ENCODE measurements around the gene PTPN23. TPM values are rescaled to one million over a fixed set of nuclear protein-coding genes. Genes with fewer than 3 reads are reported as not detected.

Gene PTPN23
- total RNA-seq, 6 experiments from 2014 or later = 43.1 to 50.0 (median 48.6) TPM

- H3K27me3 Mint-ChIP-seq (ENCODE audit: insufficient read depth) = peaks cover 18% of the 10 kb centered on the region
- H3K4me3 Mint-ChIP-seq = no peak overlapping the region; the same call in 1 of the 2 replicates
- TF ChIP-seq, protein P1, sequence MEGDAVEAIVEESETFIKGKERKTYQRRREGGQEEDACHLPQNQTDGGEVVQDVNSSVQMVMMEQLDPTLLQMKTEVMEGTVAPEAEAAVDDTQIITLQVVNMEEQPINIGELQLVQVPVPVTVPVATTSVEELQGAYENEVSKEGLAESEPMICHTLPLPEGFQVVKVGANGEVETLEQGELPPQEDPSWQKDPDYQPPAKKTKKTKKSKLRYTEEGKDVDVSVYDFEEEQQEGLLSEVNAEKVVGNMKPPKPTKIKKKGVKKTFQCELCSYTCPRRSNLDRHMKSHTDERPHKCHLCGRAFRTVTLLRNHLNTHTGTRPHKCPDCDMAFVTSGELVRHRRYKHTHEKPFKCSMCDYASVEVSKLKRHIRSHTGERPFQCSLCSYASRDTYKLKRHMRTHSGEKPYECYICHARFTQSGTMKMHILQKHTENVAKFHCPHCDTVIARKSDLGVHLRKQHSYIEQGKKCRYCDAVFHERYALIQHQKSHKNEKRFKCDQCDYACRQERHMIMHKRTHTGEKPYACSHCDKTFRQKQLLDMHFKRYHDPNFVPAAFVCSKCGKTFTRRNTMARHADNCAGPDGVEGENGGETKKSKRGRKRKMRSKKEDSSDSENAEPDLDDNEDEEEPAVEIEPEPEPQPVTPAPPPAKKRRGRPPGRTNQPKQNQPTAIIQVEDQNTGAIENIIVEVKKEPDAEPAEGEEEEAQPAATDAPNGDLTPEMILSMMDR (IDR thresholded peaks at IDR 0.05) = peak; percentile 47
- H3K9me3 Mint-ChIP-seq = no peaks in the 10 kb centered on the region
- H3K36me3 Mint-ChIP-seq (ENCODE audit: low read depth) = peaks cover 11% of the 10 kb centered on the region
- H3K27ac Mint-ChIP-seq = no peak overlapping the region
- peaks cover 17% of the 10 kb centered on the region for H3K4me1 Mint-ChIP-seq (ENCODE audit: low read depth)
- no peak for DNase-seq
Measured at GRCh38 chr3:47418167-47419082, 37.6 kb downstream of the PTPN23 start.

DNA sequence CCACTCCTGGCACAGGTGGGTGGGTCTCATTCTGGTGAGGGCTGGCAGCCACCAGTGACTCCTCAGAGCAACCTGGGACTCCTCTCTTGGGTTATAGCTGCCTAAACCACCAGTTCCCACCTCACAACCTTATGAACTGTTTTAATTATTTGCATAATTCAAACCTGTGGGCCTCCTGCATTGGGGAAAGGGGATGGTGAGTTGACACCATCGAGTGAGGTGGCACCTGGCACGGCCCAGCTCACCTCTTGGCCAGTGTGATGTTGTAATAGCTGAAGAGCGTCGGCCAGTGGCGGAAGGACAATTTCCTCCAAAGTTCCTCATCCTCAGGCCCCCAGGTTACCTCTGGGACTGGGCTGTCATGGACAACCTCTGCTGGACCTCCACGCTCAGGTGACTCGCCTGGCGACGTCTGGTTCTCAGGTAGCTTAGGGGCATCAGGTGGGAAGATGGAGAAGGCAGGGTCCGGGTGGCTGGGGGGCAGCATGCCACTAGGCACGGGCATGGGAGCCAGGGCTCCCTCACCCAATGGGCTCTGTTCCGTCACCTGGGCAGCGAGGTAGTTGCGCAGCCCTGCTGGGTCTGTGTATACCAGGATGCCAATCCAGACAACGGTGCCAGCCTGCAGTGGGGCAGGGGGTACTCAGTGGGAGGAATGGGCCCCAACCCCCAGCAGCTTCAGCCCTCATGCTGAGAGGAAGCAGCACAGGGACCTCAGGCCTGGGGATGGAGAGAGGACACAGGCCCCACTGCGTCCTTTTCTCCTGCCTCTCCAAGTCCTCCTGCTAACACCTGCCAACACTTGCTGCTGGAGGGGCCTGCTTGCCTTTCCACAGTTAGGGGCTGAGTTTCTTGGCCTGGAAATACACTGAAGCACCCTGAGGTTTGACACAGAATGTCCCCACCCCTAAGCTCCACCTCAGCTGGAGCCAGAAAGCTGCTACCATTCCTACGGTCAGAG is 38.5 kb downstream of the PTPN23 start:
- H3K9me3 Mint-ChIP-seq = no peaks in the 10 kb centered on the region
- no peak overlapping the region; the same call in 1 of the 2 replicates for H3K4me3 Mint-ChIP-seq

DNA sequence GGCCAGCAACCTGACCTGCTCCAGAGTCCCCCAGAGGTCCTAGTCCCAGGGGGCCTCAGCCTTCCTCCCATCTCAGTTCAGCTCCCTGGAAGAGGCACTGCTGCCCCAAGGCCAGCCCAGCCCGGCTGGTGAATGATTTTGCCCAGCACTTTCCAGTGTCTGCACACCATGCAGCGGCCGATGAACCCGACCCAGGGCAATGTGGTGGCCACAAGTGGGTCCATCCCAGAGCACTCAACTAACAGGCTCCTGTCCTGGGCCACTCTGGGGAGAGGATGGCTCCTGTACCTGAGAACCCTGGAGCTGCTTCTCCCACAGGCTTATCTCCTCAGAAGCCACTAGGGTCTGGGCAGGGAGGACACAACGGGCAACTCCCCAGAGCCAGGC is 39.2 kb downstream of the PTPN23 start:
- Mint-ChIP-seq H3K27me3 (ENCODE audit: insufficient read depth) (peaks cover 18% of the 10 kb centered on the region), H3K36me3 (ENCODE audit: low read depth) (peaks cover 8% of the 10 kb centered on the region), H3K27ac (no peak overlapping the region), H3K9me3 (no peaks in the 10 kb centered on the region), H3K4me3 (no peak overlapping the region), H3K4me1 (ENCODE audit: low read depth) (peaks cover 17% of the 10 kb centered on the region)
- DNase-seq = no peak
- TF ChIP-seq, protein P1 (IDR thresholded peaks at IDR 0.05) = no peak

More for the DNA sequence above, 38.5 kb downstream of the PTPN23 start:
- peaks cover 18% of the 10 kb centered on the region for H3K27me3 Mint-ChIP-seq (ENCODE audit: insufficient read depth)
- peaks cover 10% of the 10 kb centered on the region for H3K36me3 Mint-ChIP-seq (ENCODE audit: low read depth)
- TF ChIP-seq, protein P1 (IDR thresholded peaks at IDR 0.05) = no peak
- no peak for DNase-seq
- H3K27ac Mint-ChIP-seq = no peak overlapping the region
- peaks cover 17% of the 10 kb centered on the region for H3K4me1 Mint-ChIP-seq (ENCODE audit: low read depth)

GRCh38 chr3:47420511-47421484 is 40.0 kb downstream of the PTPN23 start:
- peak overlapping the region; percentile 94 for H3K27ac Mint-ChIP-seq
- no peaks in the 10 kb centered on the region for H3K9me3 Mint-ChIP-seq
- peaks cover 17% of the 10 kb centered on the region for H3K4me1 Mint-ChIP-seq (ENCODE audit: low read depth)
- peak; percentile 86 for DNase-seq
- peaks cover 16% of the 10 kb centered on the region for H3K27me3 Mint-ChIP-seq (ENCODE audit: insufficient read depth)
- peak overlapping the region; percentile 67 for H3K4me3 Mint-ChIP-seq
- TF ChIP-seq, protein P1 (IDR thresholded peaks at IDR 0.05) = peak; percentile 97
- H3K36me3 Mint-ChIP-seq (ENCODE audit: low read depth) = peaks cover 5% of the 10 kb centered on the region

Measured in HFFc6 (cell line).